Activated T-helper 2 cell treated with anti-CD3 and anti-CD28 coated beads, Interferon-gamma antibody, Interleukin-2, Interleukin-4, amounts not matched to agents 10 μg/mL and 5 μg/mL and 100 μg/mL, durations not matched to agents 14 hours and 24 hours and 36 hours (primary cell): ENCODE results near the gene PRR5. TPM values are rescaled to one million over a fixed set of nuclear protein-coding genes. Genes with fewer than 3 reads are reported as not detected.
A peak's percentile ranks its signal among the peaks of the same experiment; 100 is the strongest.

Experiments
- DNase-seq: peaks from one replicate; pipeline ENCODE4 v3.0.0; 2021; ENCODE audit warnings: low spot score
- H3K27ac Mint-ChIP-seq: one replicate; pipeline ENCODE4 v1.8.0; 2021; ENCODE audit warnings: mixed read lengths
- H3K27me3 Mint-ChIP-seq: one replicate; pipeline ENCODE4 v1.8.0; 2021; ENCODE audit warnings: low read depth, mixed read lengths
- H3K36me3 Mint-ChIP-seq: one replicate; pipeline ENCODE4 v1.8.0; 2021; ENCODE audit warnings: low read depth, mixed read lengths
- H3K4me1 Mint-ChIP-seq: one replicate; pipeline ENCODE4 v1.8.0; 2021; ENCODE audit warnings: low read depth, mixed read lengths
- H3K4me3 Mint-ChIP-seq: one replicate; pipeline ENCODE4 v1.8.0; 2021; ENCODE audit warnings: low read depth, mild to moderate bottlenecking, moderate library complexity, mixed read lengths
- H3K9me3 Mint-ChIP-seq: one replicate; pipeline ENCODE4 v1.8.0; 2021; ENCODE audit warnings: mixed read lengths
- intact Hi-C: fragments of 100-400 bp; cut with micrococcal nuclease; formaldehyde crosslinking; loops from one replicate; pipeline ENCODE4 v1.15.1; 2023
- total RNA-seq: library from RNA; stranded (reverse); gene quantifications from 2 replicates; pipeline ENCODE4 v1.2.3, GENCODE V29; 2022

PRR5 gene
- total RNA-seq, 1 donor from 2014 or later: 19.8 TPM

DNA sequence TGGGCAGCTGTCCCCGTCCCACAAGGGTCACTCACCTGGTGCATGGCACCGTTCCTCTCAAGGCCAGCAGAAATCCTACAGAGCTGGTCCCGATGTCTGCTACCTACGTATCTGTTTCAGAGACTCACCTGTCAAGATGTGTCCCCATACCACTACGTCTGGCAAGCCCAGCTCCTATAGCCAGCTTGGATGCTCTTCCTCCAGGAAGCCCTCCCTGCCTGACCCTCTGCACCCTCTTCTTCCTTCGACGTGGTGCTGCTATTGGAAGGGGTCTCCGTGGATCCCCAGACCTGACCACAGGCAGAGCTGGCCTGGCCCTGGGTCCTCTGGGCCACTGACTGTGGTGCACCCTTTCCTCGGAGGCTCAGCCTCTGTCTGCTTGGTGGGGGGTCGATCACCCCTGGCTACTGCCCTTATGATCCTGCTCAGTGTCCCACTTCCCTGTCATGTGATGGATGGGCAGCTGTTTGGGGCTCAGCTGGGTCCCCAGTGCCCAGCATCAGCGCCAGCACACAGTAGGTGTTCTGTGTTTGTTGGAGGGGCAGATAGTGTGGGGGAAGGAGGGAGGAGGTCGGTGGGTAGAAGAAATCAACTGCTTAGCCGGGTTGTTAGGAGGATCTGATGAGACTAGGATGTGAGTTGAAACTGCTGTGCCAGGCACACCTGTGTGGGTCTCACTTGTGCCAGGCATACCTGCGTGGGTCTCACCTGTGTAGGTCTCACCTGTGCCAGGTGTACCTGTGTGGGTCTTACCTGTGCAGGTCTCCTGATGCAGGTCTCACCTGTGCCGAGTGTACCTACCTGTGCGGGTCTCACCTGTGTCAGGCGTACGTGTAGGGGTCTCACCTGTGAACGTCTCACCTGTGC lies 28.7 kb downstream of the PRR5 start:
- intact Hi-C loops: no loop called here
- Mint-ChIP-seq H3K4me1 (no peaks in the 10 kb centered on the region), H3K27me3 (no peaks in the 10 kb centered on the region), H3K27ac (no peak overlapping the region), H3K36me3 (no peaks in the 10 kb centered on the region), H3K9me3 (no peaks in the 10 kb centered on the region), H3K4me3 (no peak overlapping the region)
- no peak for DNase-seq

DNA sequence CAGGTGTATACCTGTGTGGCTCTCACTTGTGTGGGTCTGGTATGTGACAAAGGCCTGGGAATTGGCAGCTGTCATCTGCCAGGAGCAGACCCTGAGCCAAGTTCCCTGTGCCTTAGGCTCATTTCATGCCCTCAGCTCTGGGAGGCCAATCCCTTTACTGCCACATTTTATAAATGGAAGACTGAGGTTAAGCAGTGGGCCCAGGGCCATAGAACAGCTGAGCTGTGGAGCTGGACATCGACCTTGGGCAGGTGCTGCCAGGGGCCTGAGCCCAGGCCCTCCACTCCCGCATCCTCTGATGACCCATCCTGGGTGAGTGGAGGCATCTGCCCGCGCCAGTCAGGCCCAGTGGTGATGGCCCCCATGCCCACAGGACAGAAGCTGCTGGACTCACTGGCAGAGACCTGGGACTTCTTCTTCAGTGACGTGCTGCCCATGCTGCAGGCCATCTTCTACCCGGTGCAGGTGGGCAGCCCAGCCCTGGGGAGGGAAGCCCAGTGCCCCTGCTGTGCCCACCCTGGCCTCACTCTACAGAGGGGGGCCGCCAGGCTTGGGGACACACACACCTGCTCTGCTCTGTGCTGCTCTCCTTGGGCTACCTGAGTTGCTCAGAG lies 29.5 kb downstream of the PRR5 start:
- intact Hi-C loops: no loop called here
- Mint-ChIP-seq H3K4me1 (no peaks in the 10 kb centered on the region), H3K36me3 (no peaks in the 10 kb centered on the region), H3K27me3 (no peaks in the 10 kb centered on the region), H3K4me3 (no peak overlapping the region), H3K27ac (no peak overlapping the region), H3K9me3 (no peaks in the 10 kb centered on the region)
- DNase-seq: no peak

DNA sequence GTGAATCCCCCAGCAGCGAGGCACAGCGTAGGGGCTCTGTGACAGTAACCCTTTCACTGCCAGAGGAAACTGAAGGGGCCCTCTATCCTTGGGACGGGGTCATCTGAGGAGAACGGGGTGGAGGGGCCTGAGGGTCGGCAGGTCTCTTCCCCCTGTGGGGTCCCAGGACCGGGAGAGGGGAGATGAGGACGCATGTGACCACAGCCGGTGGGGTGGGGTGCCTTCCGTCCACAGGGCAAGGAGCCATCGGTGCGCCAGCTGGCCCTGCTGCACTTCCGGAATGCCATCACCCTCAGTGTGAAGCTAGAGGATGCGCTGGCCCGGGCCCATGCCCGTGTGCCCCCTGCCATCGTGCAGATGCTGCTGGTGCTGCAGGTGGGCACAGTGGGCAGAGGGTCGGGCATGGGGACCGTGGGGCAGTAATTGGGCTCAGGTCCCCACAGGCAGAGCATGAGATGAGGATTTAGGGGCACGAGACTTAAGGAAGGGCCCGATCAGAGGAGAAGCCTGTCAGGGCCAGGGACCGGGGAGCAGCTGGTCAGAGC lies 30.1 kb downstream of the PRR5 start:
- no peaks in the 10 kb centered on the region for H3K27me3 Mint-ChIP-seq

DNA sequence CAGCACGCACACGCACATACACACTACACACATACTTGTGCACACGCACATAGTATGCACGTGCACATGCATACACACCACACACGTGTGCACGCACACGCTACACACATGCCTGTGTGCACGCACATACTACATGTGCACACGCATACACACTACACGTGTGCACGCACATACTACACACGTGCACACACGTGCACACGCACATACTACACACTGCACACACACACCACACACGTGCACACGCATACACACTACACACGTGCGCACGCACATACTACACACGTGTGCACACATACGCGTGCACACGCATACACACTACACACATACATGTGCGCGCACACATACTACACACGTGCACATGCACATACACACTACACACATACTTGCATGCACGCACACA lies 30.7 kb downstream of the PRR5 start:
- no peak overlapping the region for H3K4me3 Mint-ChIP-seq
- no peaks in the 10 kb centered on the region for H3K27me3 Mint-ChIP-seq
- H3K9me3 Mint-ChIP-seq: no peaks in the 10 kb centered on the region
- DNase-seq: no peak
- intact Hi-C loops: no loop called here
- H3K27ac Mint-ChIP-seq: no peak overlapping the region
- no peaks in the 10 kb centered on the region for H3K4me1 Mint-ChIP-seq
- no peaks in the 10 kb centered on the region for H3K36me3 Mint-ChIP-seq

More for the DNA sequence above, 30.1 kb downstream of the PRR5 start:
- intact Hi-C loops: no loop called here
- no peak for DNase-seq
- no peak overlapping the region for H3K4me3 Mint-ChIP-seq
- H3K27ac Mint-ChIP-seq: no peak overlapping the region
- H3K9me3 Mint-ChIP-seq: no peaks in the 10 kb centered on the region
- no peaks in the 10 kb centered on the region for H3K36me3 Mint-ChIP-seq
- no peaks in the 10 kb centered on the region for H3K4me1 Mint-ChIP-seq

DNA sequence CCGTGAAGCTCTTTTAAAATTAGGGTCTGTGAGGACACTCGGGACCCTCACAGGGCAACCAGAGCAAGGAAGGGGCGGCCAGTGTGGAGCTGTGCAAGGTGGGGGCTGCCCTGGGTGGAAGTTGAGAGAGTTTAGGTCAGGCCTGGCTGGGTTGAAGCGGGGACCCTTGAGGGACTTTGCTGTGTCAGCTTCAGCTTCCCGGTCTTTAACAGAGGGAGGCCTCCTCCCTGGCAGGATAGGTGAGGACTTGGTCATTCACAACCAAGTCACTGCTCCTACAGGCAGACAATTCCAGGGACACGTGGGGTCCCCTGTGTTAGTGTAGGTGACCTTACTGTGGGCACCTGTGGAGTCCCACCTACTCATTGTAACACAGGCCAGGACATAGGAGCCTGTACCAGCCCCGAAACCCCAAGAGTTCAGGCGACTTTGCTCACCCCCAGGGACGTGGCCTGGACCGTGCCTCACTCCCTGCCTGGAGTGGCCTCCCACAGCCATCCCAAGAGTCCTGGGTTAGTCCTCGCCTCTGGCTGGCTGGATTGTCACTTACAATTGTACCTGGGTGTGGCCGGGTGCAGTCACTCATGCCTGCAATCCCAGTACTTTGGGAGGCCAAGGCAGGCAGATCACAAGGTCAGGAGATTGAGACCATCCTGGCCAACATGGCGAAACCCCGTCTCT lies 31.6 kb downstream of the PRR5 start:
- Mint-ChIP-seq H3K27me3 (no peaks in the 10 kb centered on the region), H3K4me1 (no peaks in the 10 kb centered on the region), H3K9me3 (no peaks in the 10 kb centered on the region), H3K27ac (no peak overlapping the region), H3K36me3 (no peaks in the 10 kb centered on the region), H3K4me3 (no peak overlapping the region)
- intact Hi-C loops: no loop called here
- no peak for DNase-seq

DNA sequence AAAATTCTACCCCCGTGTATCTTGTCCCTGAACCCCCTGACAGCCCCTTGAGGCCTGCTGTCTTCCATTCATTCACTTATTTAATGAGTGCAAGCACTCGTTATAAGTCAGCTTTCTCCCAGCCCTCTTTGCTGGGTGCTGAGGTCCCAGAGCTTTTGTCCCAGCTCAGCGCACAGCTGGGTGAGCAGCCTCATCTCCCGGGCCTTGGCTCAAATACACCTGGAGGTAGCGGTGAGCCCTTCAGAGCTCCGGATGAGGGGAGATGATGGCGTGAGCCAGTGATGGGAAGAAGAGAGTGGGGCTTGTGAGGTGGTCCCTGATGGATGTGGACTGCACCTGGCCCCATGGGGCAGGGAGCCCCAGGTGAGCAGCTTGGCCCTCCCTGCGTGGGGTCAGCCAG lies 32.3 kb downstream of the PRR5 start:
- intact Hi-C loops: no loop called here

DNA sequence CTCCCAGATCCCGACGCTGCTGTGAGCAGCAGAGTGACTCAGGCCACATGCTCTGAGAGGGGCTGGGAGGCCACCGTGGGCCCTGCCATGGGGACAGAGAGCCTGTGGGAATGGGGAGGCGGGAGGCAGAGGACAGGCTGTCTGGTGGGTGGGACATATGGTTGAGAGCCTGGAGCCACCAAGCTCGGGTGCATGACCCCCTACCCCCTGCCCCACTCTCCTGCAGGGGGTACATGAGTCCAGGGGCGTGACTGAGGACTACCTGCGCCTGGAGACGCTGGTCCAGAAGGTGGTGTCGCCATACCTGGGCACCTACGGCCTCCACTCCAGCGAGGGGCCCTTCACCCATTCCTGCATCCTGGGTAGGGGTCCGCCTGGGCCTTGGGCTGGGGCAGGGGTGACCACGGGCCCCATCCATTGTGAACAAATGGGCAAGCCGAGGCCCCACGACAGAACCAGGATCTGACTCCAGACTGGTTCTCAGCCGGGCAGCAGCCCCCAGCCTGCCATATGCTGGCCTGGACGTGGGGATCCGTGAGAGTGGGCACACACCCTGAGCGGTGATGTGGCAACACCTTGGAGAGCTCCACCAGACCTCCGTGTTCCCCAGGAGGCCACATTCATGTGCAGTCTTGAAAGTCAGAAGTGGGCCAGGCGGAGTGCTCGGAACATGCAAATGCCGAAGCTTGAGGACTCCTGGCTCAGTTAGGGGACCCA lies 33.0 kb downstream of the PRR5 start:
- H3K9me3 Mint-ChIP-seq: no peaks in the 10 kb centered on the region
- no peak overlapping the region for H3K4me3 Mint-ChIP-seq
- intact Hi-C loops: loop anchor here (1.0 kb wide), 1 partner anchor 38 kb away; no protein-coding TSS in a partner anchor
- H3K27me3 Mint-ChIP-seq: no peaks in the 10 kb centered on the region
- no peaks in the 10 kb centered on the region for H3K4me1 Mint-ChIP-seq
- no peak for DNase-seq
- H3K36me3 Mint-ChIP-seq: no peaks in the 10 kb centered on the region
- no peak overlapping the region for H3K27ac Mint-ChIP-seq

More for the DNA sequence above, 32.3 kb downstream of the PRR5 start:
- DNase-seq: no peak
- Mint-ChIP-seq H3K36me3 (no peaks in the 10 kb centered on the region), H3K27me3 (no peaks in the 10 kb centered on the region), H3K4me3 (no peak overlapping the region), H3K27ac (no peak overlapping the region), H3K9me3 (no peaks in the 10 kb centered on the region), H3K4me1 (no peaks in the 10 kb centered on the region)

DNA sequence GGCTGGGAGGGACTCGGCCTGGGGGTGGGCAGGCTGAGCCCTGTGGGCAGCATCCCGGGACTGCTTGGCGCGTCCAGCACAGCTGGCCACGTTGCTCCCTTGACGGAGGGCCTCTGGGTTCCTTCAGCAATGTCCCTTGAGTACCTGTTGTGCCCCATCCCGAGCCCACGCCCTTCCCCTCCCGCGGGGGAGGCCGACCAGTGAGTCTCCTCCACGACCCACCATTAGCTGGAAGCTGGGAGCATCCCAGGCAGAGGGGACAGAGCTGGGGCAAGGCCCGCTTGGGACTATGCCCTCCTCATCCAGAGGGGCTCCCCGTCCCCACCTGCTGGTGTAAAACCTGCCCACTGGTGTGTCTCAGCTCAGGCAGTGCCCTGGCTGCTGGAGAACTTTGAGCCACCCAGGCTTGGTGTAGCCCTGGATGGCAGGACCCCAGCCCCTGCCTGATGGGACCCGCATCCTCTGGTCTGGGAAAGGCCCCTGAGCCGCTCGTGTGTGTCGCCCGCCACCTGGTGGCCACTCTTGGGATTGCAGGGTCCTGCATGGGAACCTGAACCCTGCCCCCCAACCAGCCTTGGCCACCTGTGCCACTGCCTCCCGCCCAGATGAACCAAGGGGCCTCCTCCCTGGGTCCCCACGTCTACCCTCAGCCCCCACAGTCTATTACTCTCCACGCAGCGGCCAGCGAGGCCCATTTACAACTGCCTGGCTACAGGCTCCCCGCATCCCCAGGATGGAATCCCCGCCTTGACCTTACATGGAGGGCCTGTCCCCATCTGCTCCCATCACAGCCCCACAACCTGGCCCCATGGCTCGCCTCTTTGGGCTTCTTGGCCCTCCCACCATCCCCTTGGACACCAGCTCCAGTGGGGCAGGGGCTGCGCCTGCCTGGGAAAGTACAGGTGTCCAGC lies 33.8 kb downstream of the PRR5 start:
- no peaks in the 10 kb centered on the region for H3K36me3 Mint-ChIP-seq
- no peaks in the 10 kb centered on the region for H3K27me3 Mint-ChIP-seq
- intact Hi-C loops: loop anchor here (1.0 kb wide), 1 partner anchor 38 kb away; no protein-coding TSS in a partner anchor
- H3K27ac Mint-ChIP-seq: no peak overlapping the region
- no peaks in the 10 kb centered on the region for H3K4me1 Mint-ChIP-seq
- H3K4me3 Mint-ChIP-seq: no peak overlapping the region
- H3K9me3 Mint-ChIP-seq: no peaks in the 10 kb centered on the region
- DNase-seq: peak; percentile 65

DNA sequence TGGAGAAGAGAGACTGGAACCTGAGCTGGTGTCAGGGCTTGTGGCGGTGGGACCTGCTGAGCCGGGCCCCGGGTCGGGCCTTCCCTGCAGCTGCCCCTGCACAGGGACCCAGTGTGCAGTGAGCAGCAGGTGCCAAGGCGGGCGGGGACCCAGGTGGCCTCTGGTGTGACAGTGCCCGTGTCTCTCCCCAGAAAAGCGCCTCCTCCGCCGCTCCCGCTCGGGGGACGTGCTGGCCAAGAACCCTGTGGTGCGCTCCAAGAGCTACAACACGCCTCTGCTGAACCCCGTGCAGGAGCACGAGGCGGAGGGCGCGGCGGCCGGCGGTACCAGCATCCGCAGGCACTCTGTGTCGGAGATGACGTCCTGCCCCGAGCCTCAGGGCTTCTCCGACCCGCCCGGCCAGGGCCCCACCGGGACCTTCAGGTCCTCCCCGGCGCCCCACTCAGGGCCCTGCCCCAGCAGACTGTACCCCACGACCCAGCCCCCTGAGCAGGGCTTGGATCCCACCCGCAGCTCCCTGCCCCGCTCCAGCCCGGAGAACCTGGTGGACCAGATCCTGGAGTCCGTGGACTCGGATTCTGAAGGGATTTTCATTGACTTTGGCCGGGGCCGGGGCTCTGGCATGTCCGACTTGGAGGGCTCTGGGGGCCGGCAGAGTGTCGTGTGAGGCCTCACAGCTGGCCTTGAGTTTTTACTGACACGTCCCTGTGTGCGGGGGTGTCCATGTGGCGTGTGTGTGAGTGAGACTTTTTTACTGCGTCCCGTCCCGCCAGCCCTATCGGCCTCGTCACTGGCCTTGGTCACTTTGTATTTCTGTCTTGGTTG lies 34.8 kb downstream of the PRR5 start:
- Mint-ChIP-seq H3K4me1 (no peaks in the 10 kb centered on the region), H3K9me3 (no peaks in the 10 kb centered on the region), H3K4me3 (no peak overlapping the region), H3K36me3 (no peaks in the 10 kb centered on the region), H3K27ac (no peak overlapping the region), H3K27me3 (no peaks in the 10 kb centered on the region)
- intact Hi-C loops: no loop called here
- no peak for DNase-seq

DNA sequence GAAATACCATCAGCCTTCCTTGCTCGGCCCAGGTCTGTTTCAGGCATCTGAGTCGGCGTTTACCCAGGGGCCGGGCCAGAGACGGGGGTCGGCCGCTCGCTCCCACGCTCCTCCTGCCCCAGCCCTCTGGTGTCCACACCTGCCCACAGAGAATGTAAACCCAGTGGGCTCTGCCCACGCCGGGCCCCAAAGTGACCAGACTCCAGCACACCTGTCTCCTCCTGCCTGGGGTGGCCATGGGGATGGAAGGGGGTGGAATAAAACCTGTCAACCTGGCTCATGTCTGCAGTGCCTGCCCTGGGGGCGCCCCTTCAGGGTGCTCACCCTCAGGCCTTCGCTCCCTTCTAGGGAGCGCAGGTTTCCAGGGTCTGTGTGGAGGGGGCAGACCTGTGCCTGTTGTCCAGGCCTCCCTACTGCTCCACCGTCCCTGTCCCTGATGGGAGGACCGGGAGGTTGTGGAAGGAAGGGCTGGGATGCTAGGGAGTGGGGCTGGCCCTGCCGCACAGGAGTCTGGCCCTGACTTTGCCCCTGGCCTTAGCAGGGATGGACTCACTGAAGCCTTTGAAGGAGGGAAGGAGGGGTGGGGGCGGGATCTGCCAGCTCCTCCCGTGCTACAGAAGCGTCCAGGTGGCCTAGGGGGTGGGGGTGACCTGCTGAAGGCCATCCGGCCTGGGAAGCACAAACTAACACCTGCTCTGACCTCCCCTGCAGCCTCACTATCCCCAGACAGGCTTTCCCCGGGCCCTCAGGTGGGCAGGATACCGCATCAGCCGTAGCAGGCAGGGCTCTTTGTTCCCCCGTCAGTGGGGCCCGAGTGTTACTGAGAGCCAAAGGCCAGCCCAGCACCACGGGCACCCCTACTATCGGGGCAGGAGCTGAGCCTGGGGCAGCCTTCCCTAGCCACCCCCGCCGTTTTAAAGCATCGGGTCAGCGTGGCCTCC lies 35.7 kb downstream of the PRR5 start:
- intact Hi-C loops: no loop called here
- H3K36me3 Mint-ChIP-seq: no peaks in the 10 kb centered on the region
- H3K4me1 Mint-ChIP-seq: no peaks in the 10 kb centered on the region
- H3K27me3 Mint-ChIP-seq: no peaks in the 10 kb centered on the region
- H3K9me3 Mint-ChIP-seq: no peaks in the 10 kb centered on the region
- H3K4me3 Mint-ChIP-seq: no peak overlapping the region
- no peak overlapping the region for H3K27ac Mint-ChIP-seq
- DNase-seq: no peak
